Eye (tissue), 1 donor: ENCODE results near the gene INTS6.
"Not testable (repeated sequence)": the region's sequence is repeated elsewhere in the genome, so short reads cannot be mapped to it uniquely, and the experiment has no call there.

Experiments
- DNase-seq: peaks from one replicate; pipeline ENCODE4 v3.0.0-alpha.2; 2015

Gene INTS6

GRCh38 chr13:51453959-51454703 lies 1.3 kb upstream of the INTS6 start:
- no peak for DNase-seq

GRCh38 chr13:51453207-51453958 lies 547 bp upstream of the INTS6 start:
- no peak for DNase-seq

DNA sequence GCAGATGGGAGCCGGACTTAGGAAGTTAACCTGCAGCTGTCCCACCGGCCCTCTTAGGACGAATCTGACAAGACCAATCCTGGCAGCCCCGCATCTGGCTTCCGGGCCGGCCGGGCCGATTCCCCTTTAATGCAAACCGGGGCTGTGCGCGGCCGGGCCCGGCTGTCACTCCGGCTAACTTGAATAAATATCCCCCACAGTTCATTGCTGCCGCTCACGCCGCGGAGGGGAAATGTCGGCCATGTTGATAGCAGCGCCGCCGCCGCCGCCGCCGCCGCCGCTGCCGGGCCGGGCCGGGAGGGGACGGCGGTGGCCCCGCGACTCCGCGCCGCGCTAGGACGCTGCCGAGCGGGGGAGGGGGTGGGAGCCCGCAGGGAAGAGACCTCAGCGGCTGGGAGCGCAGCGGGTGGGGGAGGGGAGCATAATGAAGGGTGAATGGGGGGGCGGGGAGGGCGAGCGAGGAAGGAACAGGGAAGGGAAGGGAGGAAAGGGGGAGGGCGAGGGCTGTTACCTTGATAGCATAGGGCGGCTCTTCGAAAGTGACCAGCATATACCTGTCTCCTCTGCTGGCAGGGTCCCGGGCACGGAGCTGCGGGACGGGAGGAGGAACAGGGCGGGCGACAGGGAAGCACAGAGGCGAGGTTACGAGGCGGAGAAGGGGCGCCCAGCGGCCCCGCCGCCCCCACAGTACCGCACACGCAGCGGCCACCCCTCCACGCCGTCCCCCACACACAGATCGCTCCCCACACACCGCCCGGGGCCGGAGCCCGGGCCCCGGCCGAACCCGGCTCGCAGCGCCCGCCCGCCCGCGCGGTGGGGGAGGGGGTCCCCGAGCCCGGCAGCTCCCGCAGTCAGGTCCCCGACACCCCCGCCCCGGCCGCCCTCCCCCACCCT lies 1.1 kb downstream of the INTS6 start:
- peak; percentile 89 for DNase-seq

DNA sequence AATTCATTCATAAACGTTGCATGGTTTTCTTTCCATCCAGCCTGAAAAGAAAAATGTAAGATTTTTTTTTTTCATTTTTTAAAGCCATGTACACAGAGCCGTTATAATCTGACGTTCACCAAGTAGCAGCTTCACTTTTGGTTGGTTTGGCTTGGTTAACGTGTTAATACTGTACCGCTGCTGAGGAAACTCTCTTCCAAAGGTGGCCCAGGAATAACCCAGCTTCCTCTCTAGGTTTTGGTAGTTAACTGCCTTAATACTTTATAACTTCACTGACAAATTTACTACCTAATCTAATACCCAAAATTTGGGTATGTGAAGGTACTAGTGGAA lies 1.7 kb downstream of the INTS6 start:
- DNase-seq, result no peak

GRCh38 chr13:51449018-51449417 lies 3.8 kb downstream of the INTS6 start:
- DNase-seq, result no peak

GRCh38 chr13:51444922-51445321 lies 7.9 kb downstream of the INTS6 start:
- DNase-seq, result no peak

DNA sequence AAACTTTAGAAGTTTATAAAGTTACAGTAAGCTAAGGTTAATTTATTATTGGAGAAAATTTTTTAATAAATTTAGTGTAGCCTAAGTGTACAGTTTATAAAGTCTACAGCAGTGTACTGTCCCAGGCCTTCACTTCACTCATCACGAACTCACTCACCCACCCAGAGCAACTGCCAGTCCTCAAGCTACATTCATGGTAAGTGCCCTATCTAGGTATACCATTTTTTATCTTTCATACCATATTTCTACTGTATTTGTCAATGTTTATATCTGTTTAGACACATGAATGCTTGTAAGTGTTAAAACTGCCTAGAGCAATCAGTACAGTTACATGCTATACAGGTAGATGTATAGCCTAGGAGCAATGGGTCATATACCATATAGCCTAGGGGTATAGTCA lies 12.5 kb downstream of the INTS6 start:
- DNase-seq, result no peak

DNA sequence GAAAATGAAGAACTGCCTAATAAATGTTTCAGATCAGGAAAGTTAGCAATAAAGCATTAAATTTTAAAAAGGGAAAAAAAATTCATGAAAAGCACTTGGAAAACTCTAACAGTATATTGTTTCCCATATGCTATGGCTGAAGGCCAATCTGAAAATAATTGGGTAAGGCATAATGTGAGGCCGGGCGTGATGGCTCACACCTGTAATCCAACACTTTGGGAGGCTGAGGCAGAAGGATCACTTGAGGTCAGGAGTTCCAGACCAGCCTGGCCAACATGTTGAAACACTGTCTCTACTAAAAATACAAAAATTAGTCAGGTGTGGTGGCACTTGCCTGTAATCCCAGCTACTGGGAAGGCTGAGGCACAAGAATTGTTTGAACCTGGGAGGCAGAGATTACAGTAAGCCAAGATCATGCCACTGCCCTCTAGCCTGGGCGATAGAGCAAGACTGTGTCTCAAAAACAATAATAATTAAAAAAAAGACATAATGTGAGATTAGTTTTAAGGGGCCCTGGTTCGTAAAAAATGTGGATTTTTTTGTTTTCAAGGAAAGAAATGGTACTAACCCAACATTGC lies 15.2 kb downstream of the INTS6 start:
- no peak for DNase-seq

DNA sequence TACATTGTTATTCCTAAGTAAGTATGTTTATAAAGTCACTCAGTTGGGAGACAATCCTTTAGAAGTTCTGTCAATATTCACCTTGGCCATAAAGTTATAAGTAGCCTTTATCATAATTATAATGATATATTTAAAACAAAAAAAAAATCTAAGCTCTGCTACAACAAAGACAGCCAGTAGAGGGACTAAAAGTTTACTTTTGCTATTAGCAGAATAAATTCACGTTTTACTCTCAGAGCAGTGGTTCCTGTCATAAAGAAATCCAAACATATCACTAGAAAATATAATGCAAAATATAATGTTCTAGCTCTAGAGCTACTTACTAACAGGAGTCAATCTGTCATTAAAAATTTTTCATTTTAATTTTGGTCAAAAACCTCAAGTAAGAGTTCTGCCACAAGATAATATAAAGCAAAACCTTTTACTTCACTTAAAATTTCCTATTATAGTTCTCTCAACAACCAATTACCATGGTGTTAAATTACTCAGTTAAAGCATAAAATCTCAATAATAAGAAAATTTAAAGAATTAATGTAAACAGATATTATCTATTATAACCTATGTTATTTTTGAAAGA lies 17.7 kb downstream of the INTS6 start:
- peak; percentile 36 for DNase-seq

- DNase-seq, result no peak
Measured at GRCh38 chr13:51432576-51432975, 20.3 kb downstream of the INTS6 start.

GRCh38 chr13:51426982-51427381 lies 25.9 kb downstream of the INTS6 start:
- no peak for DNase-seq

- DNase-seq, result no peak
Measured at GRCh38 chr13:51425410-51426042, 27.3 kb downstream of the INTS6 start.

- no peak for DNase-seq
Measured at GRCh38 chr13:51423766-51424165, 29.1 kb downstream of the INTS6 start.

GRCh38 chr13:51422484-51422883 lies 30.4 kb downstream of the INTS6 start:
- DNase-seq, result no peak

DNA sequence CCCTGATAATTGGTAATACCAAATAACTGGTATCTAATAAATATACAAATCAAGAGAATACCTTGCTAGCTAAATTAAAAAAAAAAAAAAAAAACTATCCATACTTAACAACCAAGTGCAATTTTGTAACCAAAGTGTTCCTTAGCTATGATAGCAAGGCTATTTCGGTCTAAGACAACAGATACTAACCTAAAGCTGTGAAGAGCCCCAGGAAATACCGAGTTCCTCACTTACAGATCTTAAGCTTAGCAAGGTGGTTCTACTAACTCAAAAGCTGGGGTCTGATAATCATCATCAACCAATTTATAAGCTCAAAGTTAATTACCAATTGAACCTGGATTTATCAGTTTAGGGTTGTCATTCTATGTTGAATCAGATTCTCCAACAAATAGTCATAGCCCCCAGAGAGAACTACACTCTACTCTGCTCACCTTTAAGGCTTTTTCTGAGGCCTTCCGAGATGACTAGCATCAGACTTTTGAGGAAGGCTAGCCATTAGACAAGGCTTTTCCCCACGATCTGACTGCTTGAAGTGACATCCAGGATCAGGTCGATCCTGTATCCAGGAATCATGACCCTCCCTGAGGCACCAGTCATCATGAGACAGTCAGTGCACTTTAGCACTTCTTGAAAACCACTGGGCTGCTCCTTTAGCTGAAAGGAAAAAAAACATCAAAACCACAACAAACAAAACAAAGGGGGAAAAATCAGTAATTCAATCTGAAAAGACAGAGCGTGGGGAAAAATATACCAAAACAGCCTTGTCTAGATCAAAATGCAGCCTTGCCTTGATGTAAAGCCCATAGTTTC lies 31.9 kb downstream of the INTS6 start:
- no peak for DNase-seq

GRCh38 chr13:51419001-51419636 lies 33.7 kb downstream of the INTS6 start:
- DNase-seq, result no peak

- DNase-seq, result no peak
Measured at GRCh38 chr13:51417716-51418115, 35.1 kb downstream of the INTS6 start.

DNA sequence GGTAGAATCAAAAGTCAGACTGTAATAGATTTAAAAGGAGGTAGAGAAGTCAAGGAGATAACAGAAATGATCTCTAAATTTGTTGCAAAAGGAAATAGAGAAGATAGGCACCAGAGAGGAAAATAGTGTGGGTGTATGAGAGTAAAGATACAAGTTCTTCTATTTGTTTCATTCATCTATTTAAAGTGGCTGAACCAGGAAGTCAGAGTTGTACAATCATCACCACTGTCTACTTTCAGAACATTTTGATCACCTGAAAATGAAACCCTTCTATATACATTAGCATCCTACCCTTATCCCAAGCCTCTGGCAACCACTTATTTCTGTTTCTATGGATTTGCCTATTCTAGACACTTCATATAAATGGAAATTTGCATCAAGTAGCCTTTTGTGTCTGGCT lies 36.7 kb downstream of the INTS6 start:
- DNase-seq, result no peak

GRCh38 chr13:51415339-51415738 lies 37.5 kb downstream of the INTS6 start:
- DNase-seq, result not testable (repeated sequence)

GRCh38 chr13:51412431-51412830 lies 40.4 kb downstream of the INTS6 start:
- DNase-seq, result no peak

DNA sequence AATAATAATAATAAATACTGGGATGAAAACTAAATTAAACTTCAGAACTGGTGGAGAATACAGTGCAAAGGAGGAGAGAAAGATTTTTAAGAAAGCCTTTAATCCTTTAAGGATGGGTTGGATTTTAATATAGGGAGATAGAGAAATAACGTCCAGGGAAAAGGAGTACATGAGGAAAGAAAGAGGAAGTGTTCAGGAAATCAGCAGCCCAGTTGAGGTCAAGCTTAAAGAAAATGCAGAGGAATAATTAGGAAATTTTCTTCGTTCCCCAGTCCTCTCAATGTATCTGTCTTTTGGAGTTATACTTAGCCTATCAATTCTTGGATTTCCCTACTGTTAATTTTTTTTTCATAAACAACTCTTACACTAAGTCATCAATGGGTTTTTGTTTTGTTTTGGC lies 47.7 kb downstream of the INTS6 start:
- DNase-seq, result no peak
